Activated gamma-delta T cell treated with anti-CD3 and anti-CD28 coated beads, Interleukin-2, amount 50 U/mL, for 16 hours (primary cell): ENCODE results near the gene C1orf198.

Experiments used
- DNase-seq: peaks from one replicate; pipeline ENCODE4 v3.0.0-alpha.2; 2020; ENCODE audit warnings: low read depth

Gene C1orf198

DNA sequence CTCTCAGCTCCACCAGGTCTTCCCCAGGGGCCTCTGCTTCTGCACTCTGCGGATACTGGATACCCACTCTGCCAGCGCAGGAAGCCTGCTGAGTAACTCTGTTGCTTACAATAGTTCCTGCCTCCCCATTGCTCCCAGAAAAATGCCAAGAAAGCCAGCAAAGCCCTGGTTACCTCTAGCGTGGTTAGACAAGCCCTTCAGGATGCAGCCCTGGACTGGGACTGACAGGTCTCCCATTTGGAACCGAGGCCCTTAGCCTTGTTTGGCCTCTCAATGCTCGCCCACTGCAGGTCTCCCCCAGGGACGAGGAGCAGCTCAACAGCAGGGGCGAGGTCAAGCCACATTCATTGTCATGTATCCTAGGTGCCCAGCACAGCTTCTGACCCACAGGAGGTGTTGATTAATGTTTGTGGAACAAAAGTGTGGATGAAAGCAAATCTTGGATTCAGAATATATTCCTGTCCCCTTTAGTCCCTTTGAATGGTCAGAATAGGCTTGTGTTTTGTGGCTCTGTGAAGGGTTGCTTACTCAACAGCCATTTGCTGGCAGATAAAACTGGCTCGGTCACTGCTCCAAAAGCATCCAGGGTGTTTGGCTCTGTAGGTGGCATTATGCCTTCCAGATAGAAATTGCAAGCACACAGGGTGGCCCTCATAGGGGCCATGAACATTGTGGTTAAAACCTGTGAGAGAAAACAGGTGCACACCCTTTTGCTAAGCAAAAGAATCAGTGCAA, 58.9 kb downstream of the C1orf198 start:
- DNase-seq: no peak

GRCh38 chr1:230808281-230808872, 59.9 kb downstream of the C1orf198 start:
- no peak for DNase-seq

DNA sequence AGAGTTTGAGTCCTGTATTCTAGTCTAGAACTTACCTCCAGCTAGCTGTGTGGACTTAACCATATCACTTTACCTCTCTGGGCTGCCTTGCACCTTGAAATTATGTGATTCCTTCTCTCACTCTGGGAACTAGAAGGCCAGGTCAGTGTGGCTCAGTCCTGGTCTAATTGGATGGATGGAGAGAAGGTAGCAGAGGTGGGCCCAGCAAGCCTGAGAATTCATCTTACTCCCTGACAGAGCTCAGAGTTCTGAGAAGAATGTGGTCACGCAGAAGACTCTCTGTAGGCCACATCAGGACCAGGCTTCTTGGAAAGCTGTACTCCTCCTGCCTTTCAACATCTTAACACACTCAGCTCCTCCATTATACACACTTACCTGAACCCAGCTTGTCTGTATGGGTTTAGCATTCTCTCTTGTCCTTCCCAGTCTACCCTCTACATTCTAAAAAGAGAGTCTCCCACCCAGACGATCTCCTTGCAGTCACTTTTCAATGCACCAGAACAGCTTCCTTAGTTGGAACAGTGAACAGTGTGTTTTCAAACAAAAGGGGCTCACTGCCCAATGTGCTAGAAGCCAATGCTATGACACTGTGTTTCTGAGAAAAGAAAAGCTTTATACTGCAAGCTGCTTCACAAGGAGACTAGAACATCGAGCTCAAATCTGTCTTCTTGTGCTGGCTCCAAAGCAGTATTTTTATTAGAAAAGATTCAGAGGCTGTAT, 60.6 kb downstream of the C1orf198 start:
- DNase-seq: no peak

GRCh38 chr1:230807029-230807428, 61.3 kb downstream of the C1orf198 start:
- DNase-seq: no peak

DNA sequence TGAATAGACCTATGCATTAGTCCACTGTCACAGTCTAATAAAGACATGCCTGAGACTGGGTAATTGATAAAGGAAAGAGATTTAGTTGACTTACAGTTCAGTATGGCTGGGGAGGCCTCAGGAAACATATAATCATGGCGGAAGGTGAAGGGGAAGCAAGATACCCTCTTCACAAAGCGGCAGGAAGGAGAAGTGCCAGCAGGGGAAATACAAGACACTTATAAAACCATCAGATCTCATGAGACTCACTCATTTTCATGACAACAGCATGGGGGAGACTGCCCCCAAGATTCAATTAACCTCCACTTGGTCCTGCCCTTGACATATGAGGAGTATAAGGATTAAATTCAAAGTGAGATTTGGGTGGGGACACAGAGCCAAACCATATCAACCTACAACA, 61.8 kb downstream of the C1orf198 start:
- DNase-seq: no peak

- DNase-seq: no peak
Observed at GRCh38 chr1:230804396-230804795, 63.9 kb downstream of the C1orf198 start.

DNA sequence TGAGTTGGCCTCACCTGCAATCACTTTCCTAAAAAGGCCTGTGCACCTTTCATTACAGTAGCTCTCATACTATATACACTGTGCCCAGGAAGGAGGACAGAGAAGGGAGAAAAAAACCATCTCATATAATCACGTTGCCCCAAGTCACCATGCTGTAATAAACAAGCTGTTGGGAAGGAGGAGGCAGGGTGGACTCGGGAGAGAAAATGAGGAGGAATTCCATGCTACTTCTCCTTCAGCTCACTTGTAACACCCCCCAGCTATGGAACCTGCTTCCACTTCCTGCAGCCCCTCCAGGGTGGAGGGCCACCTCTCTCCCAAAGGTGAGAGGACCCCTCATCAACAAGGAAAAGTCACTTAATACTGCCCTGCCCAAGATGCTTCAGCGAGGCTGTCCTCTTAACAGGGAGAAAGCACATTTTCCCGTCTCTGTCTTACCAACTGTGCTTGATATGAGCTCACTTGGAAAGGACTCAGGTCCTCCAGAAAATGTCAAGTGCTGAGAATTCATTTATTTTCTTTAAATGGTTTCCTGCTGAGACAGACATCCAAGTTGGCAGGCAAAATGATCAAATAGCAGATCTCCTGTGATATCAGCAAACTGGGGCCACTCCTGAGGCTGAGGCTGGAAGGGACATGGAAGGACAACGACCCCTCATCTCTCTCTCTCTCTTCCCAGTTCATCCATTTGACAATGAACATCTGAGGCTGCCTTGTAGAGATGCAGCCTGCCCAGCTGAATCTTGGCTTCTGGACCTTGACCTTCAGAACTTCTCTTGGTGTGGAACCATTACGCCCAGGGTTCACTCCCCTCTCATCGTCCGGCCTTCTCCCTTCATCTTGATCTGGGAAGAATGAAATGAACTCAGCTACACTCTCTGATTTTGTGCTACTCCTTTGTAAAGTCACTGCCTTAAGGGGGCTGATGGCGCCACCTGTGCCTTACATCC, 67.2 kb downstream of the C1orf198 start:
- no peak for DNase-seq

- DNase-seq: no peak
Observed at GRCh38 chr1:230798491-230798890, 69.8 kb downstream of the C1orf198 start.

DNA sequence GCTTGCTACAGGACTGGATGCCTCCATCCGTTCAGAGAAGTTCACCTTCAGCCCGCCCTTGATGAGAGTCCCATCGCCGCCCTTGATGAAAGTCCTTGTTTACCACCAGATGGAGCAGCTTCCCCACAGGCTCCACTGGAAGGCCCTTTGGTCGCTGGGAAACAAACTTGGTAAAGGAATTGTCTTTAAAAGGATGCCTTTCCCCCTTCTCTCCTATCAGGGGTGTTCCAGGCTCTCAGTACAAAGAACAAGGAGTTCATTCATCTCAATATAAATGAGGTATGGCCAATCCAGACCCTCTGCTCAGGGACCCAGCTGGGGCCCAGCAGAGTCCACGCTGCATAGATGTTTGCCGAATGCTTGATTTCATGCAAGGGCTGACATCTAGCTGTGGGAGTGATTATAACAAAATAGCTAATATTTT, 70.4 kb downstream of the C1orf198 start:
- no peak for DNase-seq

- no peak for DNase-seq
Observed at GRCh38 chr1:230797376-230797920, 70.9 kb downstream of the C1orf198 start.

DNA sequence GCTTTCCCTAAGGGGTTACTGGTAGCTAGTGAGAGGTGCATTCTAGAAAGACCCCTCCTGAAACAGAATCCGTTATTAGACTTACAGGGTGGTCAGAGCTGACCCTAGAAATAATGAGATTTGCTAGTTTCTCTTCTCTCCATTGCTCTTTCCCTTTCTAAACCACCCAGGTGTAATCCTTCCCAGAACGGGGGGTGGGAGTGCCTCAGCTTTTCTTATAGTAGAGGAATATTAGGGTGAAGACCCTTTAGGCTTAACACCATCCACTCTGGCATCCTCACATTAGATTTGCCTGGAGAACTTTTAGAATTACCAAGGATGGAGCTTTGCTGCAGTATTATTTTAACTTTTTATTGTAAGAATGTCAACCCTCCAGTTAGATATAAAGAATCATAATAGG, 71.7 kb downstream of the C1orf198 start:
- no peak for DNase-seq

- DNase-seq: no peak
Observed at GRCh38 chr1:230794871-230795605, 73.3 kb downstream of the C1orf198 start.

- no peak for DNase-seq
Observed at GRCh38 chr1:230794431-230794830, 73.9 kb downstream of the C1orf198 start.

DNA sequence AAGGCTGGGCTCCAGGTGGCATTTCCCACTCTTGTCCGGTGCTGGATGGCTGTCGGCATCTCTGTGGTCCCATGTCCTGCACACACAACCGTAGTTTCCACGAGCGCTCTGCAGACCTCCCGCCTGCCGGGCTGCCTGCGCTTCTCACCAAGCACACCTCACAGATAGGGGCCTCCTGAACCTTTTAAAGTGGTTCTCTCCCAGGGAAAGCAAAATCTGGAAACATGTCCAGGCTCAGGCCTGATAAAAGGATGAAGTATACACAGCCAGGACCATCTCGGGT, 74.9 kb downstream of the C1orf198 start:
- no peak for DNase-seq

GRCh38 chr1:230792691-230793462, 75.4 kb downstream of the C1orf198 start:
- DNase-seq: no peak

- DNase-seq: no peak
Observed at GRCh38 chr1:230791986-230792564, 76.2 kb downstream of the C1orf198 start.

GRCh38 chr1:230790026-230790425, 78.3 kb downstream of the C1orf198 start:
- DNase-seq: no peak

GRCh38 chr1:230788561-230789275, 79.6 kb downstream of the C1orf198 start:
- DNase-seq: no peak

- no peak for DNase-seq
Observed at GRCh38 chr1:230787471-230787870, 80.8 kb downstream of the C1orf198 start.
